Left lung (tissue), 10 donors: ENCODE results near the gene PLK5. TPM values are rescaled to one million over a fixed set of nuclear protein-coding genes. Genes with fewer than 3 reads are reported as not detected.
"Not testable (repeated sequence)": the region's sequence is repeated elsewhere in the genome, so short reads cannot be mapped to it uniquely, and the experiment has no call there.

Experiments used
- ATAC-seq: fragments of 200-7000 bp; cut with Tn5 transposase; one replicate; pipeline ENCODE4 v1.9.1; 2020; ENCODE audit warnings: moderate library complexity
- DNase-seq, 4 donors: peaks; one replicate each; pipeline ENCODE4 v3.0.0-alpha.2; 2013 to 2020
- H3K27ac ChIP-seq, 2 donors: fragments of 200-600 bp; sonication (generic) in 1 of 2; one replicate each; pipeline versions ENCODE4 v1.5.0 to v1.8.0; 2020 to 2021
- H3K27me3 ChIP-seq, 2 donors: fragments of 200-600 bp; sonication (generic) in 1 of 2; one replicate each; pipeline versions ENCODE4 v1.5.0 to v1.8.0; 2020 to 2021
- H3K36me3 ChIP-seq, 2 donors: fragments of 200-600 bp; sonication (generic) in 1 of 2; one replicate each; pipeline versions ENCODE4 v1.5.0 to v1.8.0; 2020 to 2021
- H3K4me1 ChIP-seq, 2 donors: fragments of 200-600 bp; one replicate each; pipeline ENCODE4 v1.8.0; 2021
- H3K4me3 ChIP-seq, 2 donors: fragments of 200-600 bp; sonication (generic) in 1 of 2; one replicate each; pipeline versions ENCODE4 v1.5.0 to v1.8.0; 2020 to 2021; ENCODE audit warnings: mild to moderate bottlenecking in 1 of 2
- H3K9me3 ChIP-seq, 2 donors: fragments of 200-600 bp; sonication (generic) in 1 of 2; one replicate each; pipeline versions ENCODE4 v1.5.0 to v1.8.0; 2020 to 2021
- CTCF ChIP-seq, 2 donors: fragments of 200-600 bp; sonication (generic) in 1 of 2; IDR thresholded peaks; one replicate each; pipeline versions ENCODE4 v1.5.0 to v1.8.0; 2021; ENCODE audit warnings: antibody characterized with exemption in 2 of 2
- intact Hi-C, 2 donors: fragments of 100-400 bp; cut with DNase I; formaldehyde crosslinking; loops; one replicate each; pipeline versions ENCODE4 v1.11.2 to v1.14.2; 2022
- polyA plus RNA-seq, 6 donors: library from polyadenylated mRNA; unstranded; fragments of 120-200 nt; gene quantifications; one replicate each; pipeline ENCODE4 v1.2.1, GENCODE V29; 2013; ENCODE audit not compliant: insufficient read length in 6 of 6
- total RNA-seq, 2 donors: library from RNA; stranded (reverse); fragmentation: NEBNext Ultra II Directional; extraction: Animal tissue kit (Norgen Biotek cat#: 25700); gene quantifications; one replicate each; pipeline ENCODE4 v1.2.1, GENCODE V29; 2021
- donor health status: DM: no; HTN: yes; CAD: no.
- donor health status: DM: no; HTN: no; CAD: no.

The PLK5 gene
- total and polyA plus RNA-seq, 8 donors, result 0.09 to 0.32 (median 0.18) TPM; not detected in 2

- Histone ChIP-seq H3K4me1 (peaks cover 7 to 14% of the 10 kb centered on the region in 2 donors), H3K27me3 (peaks cover 12 to 94% of the 10 kb centered on the region in 2 donors), H3K4me3 (no peak overlapping the region), H3K9me3 (no peaks in the 10 kb centered on the region), H3K36me3 (no peaks in the 10 kb centered on the region), H3K27ac (no peak overlapping the region)
- TF ChIP-seq CTCF (IDR thresholded peaks at IDR 0.05), result no peak
- no peak for DNase-seq
- intact Hi-C loops, result no loop called here
- ATAC-seq, result no peak
Measured at GRCh38 chr19:1516395-1516753, 7.5 kb upstream of the PLK5 start.

DNA sequence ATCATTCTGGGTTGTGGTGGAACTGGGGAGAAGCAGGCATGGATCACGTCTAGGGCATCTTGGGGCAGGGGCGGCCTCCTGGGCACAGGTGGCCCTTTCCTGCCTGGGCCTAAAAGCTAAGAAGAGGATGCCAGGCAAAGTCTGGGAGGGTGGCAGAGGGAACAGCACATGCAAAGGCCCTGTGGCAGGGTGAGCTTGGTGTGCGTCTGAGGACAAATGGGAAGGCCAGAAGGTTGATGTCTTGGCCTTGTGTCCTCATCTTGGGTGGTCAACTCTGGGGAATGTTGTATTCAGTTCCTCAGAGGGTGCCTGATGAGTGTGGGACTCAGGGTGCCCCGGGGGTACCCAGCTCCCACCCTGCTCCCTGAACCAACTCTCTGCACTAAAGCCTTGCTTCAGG lies 5.4 kb upstream of the PLK5 start:
- Histone ChIP-seq H3K27ac (no peak overlapping the region), H3K4me1 (peaks cover 3% of the 10 kb centered on the region in 2 donors), H3K9me3 (no peaks in the 10 kb centered on the region), H3K36me3 (no peaks in the 10 kb centered on the region), H3K4me3 (no peak overlapping the region), H3K27me3 (peaks cover 11 to 94% of the 10 kb centered on the region in 2 donors)
- no peak for TF ChIP-seq CTCF (IDR thresholded peaks at IDR 0.05)
- intact Hi-C loops, result no loop called here
- ATAC-seq (no peak), DNase-seq (no peak)

DNA sequence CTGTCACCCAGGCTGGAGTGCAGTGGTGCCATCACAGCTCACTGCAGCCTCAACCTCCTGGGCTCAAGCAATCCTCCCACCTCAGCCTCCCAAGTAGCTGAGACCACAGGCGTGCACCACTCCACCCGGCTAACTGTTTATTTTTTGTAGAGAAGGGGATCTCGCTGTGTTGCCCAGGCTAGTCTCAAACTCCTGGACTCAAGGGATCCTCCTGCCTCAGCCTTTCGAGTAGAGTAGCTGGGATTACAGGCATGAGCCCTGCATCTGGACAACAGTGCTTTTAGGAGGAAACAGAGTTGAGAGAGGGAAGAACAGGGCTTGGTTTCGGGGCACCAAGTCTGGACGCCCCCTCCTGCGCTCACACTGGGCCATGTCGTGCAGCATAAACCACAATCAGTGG lies 4.1 kb upstream of the PLK5 start:
- H3K4me3 ChIP-seq, DNase-seq, ATAC-seq, intact Hi-C loops, H3K36me3 ChIP-seq, H3K9me3 ChIP-seq, H3K27ac ChIP-seq, H3K4me1 ChIP-seq: not testable (repeated sequence)
- peaks cover 22 to 94% of the 10 kb centered on the region in 2 donors for H3K27me3 ChIP-seq

DNA sequence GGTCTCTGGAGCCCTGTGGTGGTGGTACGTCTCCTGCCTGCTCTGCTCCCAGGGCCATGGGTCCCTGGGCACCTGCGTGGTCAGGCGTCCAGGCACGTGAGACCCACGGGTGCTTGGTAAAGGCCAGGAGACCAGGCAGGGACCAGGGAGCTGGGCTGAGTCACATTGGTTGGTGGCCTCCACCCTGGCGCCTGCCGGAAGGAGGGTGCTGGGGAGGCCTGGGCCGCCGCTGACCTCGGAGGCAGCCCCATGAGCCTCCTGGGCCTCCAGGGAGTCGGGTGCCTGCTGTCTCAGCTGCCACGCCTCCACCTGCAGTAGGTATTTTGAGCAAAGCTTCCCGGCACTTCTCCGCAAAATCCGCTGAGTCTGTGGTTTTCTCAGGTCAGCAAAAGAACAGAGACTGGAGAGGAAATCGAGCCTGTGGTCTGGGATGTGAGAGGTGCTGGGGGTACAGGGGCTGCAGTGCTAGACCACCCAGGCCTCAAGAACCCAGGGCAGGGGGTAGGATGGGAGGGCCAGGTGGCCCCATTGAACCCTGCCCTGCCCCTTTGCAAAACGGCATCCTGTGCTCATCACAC lies 3.6 kb upstream of the PLK5 start:
- TF ChIP-seq CTCF (IDR thresholded peaks at IDR 0.05), result no peak
- Histone ChIP-seq H3K27me3 (peaks cover 27 to 94% of the 10 kb centered on the region in 2 donors), H3K36me3 (no peaks in the 10 kb centered on the region), H3K4me3 (no peak overlapping the region), H3K9me3 (no peaks in the 10 kb centered on the region), H3K27ac (no peak overlapping the region), H3K4me1 (peaks cover 0 to 6% of the 10 kb centered on the region in 2 donors)
- intact Hi-C loops, result no loop called here
- no peak for ATAC-seq
- no peak for DNase-seq

DNA sequence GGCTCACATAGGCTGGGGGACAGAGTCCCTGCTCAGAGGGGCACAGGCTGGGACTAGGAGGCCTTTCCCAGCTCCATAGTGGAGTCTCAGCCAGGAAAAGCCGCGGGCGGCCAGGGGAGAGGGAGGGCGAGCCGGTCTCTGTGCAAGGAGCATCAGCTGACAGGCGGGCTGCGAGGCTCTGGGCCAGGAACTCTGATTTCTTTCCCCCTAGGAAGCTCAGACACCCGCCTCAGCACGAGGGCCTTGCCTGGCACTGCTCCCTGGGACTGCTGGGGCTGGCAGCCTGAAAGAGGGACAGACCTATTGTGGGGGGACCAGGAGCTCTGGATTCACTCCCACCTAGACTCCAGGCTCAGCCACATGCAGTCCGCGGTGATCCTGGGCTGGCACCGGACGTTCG lies 2.2 kb upstream of the PLK5 start:
- no peaks in the 10 kb centered on the region for H3K9me3 ChIP-seq
- peaks cover 29 to 94% of the 10 kb centered on the region in 2 donors for H3K27me3 ChIP-seq
- no peaks in the 10 kb centered on the region for H3K36me3 ChIP-seq
- peaks cover 0 to 6% of the 10 kb centered on the region in 2 donors for H3K4me1 ChIP-seq
- H3K4me3 ChIP-seq, result no peak overlapping the region
- DNase-seq, result peak in 1 of 4 donors; percentile 37
- no peak for ATAC-seq
- no peak for TF ChIP-seq CTCF (IDR thresholded peaks at IDR 0.05)
- H3K27ac ChIP-seq, result no peak overlapping the region
- intact Hi-C loops, result no loop called here

DNA sequence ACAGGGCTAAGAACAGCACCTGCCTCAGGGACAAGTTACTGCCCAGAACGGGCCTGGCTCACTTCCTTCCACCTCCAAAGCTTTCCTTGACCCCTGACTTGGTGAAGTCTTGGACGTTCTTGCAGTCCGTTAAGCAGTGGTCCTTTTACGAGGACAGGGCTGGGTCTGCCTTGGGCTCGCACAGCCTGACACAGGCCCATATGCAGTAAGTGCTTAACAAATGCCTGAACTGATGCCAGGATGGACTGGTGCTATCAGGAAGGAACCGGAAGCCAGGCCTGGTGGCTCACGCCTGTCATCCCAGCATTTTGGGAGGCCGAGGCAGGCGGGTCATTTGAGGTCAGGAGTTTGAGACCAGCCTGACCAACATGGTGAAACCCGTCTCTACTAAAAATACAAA lies 1.8 kb upstream of the PLK5 start:
- H3K4me1 ChIP-seq, result peaks cover 0 to 6% of the 10 kb centered on the region in 2 donors
- H3K27me3 ChIP-seq, result peaks cover 29 to 94% of the 10 kb centered on the region in 2 donors
- H3K27ac ChIP-seq, result no peak overlapping the region
- no peaks in the 10 kb centered on the region for H3K9me3 ChIP-seq
- ATAC-seq, result no peak
- intact Hi-C loops, result no loop called here
- H3K4me3 ChIP-seq, result no peak overlapping the region
- TF ChIP-seq CTCF (IDR thresholded peaks at IDR 0.05), result no peak
- DNase-seq, result no peak
- H3K36me3 ChIP-seq, result no peaks in the 10 kb centered on the region
